Psoas muscle (tissue), 8 donors: ENCODE data around the gene TSPOAP1. TPM values are rescaled to one million over a fixed set of nuclear protein-coding genes. Genes with fewer than 3 reads are reported as not detected.

ENCODE experiments used
- ATAC-seq, 4 donors: fragments of 200-7000 bp; cut with Tn5 transposase; one replicate each; pipeline ENCODE4 v1.9.1; 2020; ENCODE audit warnings: moderate library complexity in 3 of 4, mild to moderate bottlenecking in 2 of 4
- DNase-seq, 2 donors: peaks; one replicate each; pipeline ENCODE4 v3.0.0-alpha.2; 2020
- H3K27ac ChIP-seq: fragments of 200-600 bp; one replicate; pipeline ENCODE4 v1.8.0; 2022
- H3K27me3 ChIP-seq, 3 donors: fragments of 200-600 bp in 1 of 3; one replicate each; pipeline versions ENCODE4 v1.6.1 to v1.8.0; 2013 to 2022; ENCODE audit warnings: low read length in 2 of 3, mild to moderate bottlenecking in 2 of 3, moderate library complexity in 1 of 3; ENCODE audit not compliant: insufficient read depth in 3 of 3
- H3K36me3 ChIP-seq, 2 donors: fragments of 200-600 bp in 1 of 2; one replicate each; pipeline versions ENCODE4 v1.6.1 to v1.8.0; 2013 to 2022; ENCODE audit warnings: low read depth in 1 of 2, mild to moderate bottlenecking in 1 of 2, moderate library complexity in 1 of 2; ENCODE audit not compliant: insufficient read depth in 1 of 2
- H3K4me1 ChIP-seq: fragments of 200-600 bp; one replicate; pipeline ENCODE4 v1.8.0; 2022
- H3K4me3 ChIP-seq: fragments of 200-600 bp; one replicate; pipeline ENCODE4 v1.8.0; 2022; ENCODE audit warnings: mild to moderate bottlenecking
- H3K9me3 ChIP-seq: fragments of 200-600 bp; one replicate; pipeline ENCODE4 v1.8.0; 2022
- WGBS, 3 donors: extraction: QIAGEN DNeasy Blood & Tissue Kit; methylation state at CpG; one replicate each; pipeline versions ENCODE4 v1.1.6 to v1.1.7; 2013; 5-methylcytosine and 5-hydroxymethylcytosine counted together
- intact Hi-C, 2 donors: fragments of 100-400 bp; cut with DNase I; formaldehyde crosslinking; loops; one replicate each; pipeline versions ENCODE4 v1.11.0 to v1.14.2; 2022
- polyA plus RNA-seq, 3 donors: library from polyadenylated mRNA; stranded (reverse); fragments of 200-250 nt; gene quantifications; one replicate each; pipeline ENCODE4 v1.2.3, GENCODE V29; 2013
- total RNA-seq, 4 donors: library from RNA; stranded (reverse); fragmentation: NEBNext Ultra II Directional in 2 of 4; extraction: Animal tissue kit (Norgen Biotek cat#: 25700) in 2 of 4; gene quantifications; one replicate each; pipeline versions ENCODE4 v1.2.1 to v1.2.4, GENCODE V29; 2021 to 2023
- TF ChIP-seq, protein P1 (sequence below): fragments of 200-600 bp; IDR thresholded peaks from one replicate; pipeline ENCODE4 v1.8.0; 2022; ENCODE audit warnings: antibody characterized with exemption
- donor health status: healthy with polysubstance abuse.
- donor health status: DM: no; HTN: no; CAD: no; lungs with moderate emphysema.
- donor health status: Bipolar disorder and iron deficiency.
- donor health status: healthy.
- donor health status: DM: yes; HTN: yes; CAD: no.
- donor health status: DM: no; HTN: no; CAD: no.
- donor health status: DM: no; HTN: no; CAD: no.
- donor health status: DM: yes; HTN: yes; CAD: no.

The TSPOAP1 gene
- total and polyA plus RNA-seq, 7 donors, result 0.40 to 6.6 (median 2.3) TPM

DNA sequence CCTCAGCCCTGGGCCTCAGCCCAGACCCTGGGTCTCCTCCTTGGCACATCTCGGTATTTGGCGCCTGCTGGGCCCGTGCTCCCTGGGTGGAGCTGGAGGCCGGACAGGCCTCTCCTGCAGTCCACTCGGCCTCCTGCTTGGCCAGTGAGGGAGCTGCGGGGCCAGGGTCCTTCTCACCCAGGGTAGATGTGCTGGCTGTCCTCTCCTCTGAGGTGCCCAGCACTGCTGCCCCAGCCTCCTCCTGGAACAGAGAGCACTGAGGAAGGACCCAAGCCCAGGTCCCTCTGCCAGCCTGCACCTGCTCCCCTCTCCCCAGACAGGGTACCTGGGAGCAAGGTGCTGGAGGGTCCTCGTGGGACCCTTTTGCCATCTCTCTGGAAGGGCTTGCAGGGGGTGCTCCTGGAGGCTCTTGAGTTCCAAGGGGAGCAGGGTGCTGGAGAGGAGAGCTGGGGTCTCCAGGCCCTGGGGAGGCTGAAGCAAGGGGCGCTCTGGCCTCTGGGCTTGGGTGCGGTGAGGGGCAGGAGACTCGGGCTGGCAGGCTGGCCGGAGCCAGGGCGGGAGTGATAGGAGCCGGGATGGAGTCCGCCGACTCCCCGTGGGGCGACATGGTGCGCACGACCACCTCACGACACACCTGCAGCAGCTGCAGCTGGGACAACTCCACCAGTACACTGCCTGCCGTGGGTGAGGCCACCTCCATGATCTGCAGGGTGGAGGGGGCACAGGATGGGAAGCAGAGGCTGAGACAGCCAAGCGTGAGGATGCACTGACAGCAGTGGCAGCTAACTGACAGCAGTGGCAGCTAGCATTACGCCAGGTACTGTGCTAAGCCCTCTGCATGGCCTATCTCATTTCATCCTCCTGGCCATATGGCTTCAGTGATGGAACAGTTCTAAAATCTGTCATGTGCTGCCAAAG, 17.8 kb downstream of the TSPOAP1 start:
- no peaks in the 10 kb centered on the region for H3K9me3 ChIP-seq
- no peaks in the 10 kb centered on the region for H3K36me3 ChIP-seq
- no peak overlapping the region for H3K27ac ChIP-seq
- 86 to 93% (median 90%) methylated on average over 23 of the region's 23 CpGs for WGBS, 3 donors
- intact Hi-C loops, result no loop called here
- no peak for ATAC-seq
- no peaks in the 10 kb centered on the region for H3K27me3 ChIP-seq
- TF ChIP-seq, protein P1, sequence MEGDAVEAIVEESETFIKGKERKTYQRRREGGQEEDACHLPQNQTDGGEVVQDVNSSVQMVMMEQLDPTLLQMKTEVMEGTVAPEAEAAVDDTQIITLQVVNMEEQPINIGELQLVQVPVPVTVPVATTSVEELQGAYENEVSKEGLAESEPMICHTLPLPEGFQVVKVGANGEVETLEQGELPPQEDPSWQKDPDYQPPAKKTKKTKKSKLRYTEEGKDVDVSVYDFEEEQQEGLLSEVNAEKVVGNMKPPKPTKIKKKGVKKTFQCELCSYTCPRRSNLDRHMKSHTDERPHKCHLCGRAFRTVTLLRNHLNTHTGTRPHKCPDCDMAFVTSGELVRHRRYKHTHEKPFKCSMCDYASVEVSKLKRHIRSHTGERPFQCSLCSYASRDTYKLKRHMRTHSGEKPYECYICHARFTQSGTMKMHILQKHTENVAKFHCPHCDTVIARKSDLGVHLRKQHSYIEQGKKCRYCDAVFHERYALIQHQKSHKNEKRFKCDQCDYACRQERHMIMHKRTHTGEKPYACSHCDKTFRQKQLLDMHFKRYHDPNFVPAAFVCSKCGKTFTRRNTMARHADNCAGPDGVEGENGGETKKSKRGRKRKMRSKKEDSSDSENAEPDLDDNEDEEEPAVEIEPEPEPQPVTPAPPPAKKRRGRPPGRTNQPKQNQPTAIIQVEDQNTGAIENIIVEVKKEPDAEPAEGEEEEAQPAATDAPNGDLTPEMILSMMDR, result no peak
- H3K4me1 ChIP-seq, result no peaks in the 10 kb centered on the region
- H3K4me3 ChIP-seq, result no peak overlapping the region
- no peak for DNase-seq

DNA sequence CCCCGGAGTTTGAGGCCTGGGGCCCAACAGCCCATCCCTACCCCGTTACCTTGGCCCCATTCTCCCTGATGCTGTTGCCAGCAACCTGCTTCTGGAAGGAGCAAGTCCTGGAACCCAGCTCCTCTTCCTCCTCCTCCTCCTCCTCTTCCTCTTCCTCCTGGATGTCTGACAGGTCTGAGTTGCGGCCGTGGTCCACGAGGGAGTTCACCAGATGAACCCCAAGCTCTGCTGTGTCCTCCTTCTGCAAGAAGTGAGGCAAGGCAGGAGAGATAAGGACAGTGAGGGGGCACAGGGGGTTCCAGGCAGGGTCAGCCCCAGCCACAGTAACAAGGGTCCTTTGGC, 18.7 kb downstream of the TSPOAP1 start:
- 73 to 89% (median 85%) methylated on average over 5 of the region's 5 CpGs for WGBS, 3 donors
- no peak overlapping the region for H3K4me3 ChIP-seq
- no peaks in the 10 kb centered on the region for H3K36me3 ChIP-seq
- TF ChIP-seq, protein P1, result no peak
- ATAC-seq (no peak), DNase-seq (no peak)
- H3K9me3 ChIP-seq, result no peaks in the 10 kb centered on the region
- intact Hi-C loops, result loop anchor here in 1 of 2 donors (10.0 kb wide), 1 partner anchor 105 kb away; the partner anchor contains the start of gene RNF43
- H3K4me1 ChIP-seq, result no peaks in the 10 kb centered on the region
- no peaks in the 10 kb centered on the region for H3K27me3 ChIP-seq
- no peak overlapping the region for H3K27ac ChIP-seq

DNA sequence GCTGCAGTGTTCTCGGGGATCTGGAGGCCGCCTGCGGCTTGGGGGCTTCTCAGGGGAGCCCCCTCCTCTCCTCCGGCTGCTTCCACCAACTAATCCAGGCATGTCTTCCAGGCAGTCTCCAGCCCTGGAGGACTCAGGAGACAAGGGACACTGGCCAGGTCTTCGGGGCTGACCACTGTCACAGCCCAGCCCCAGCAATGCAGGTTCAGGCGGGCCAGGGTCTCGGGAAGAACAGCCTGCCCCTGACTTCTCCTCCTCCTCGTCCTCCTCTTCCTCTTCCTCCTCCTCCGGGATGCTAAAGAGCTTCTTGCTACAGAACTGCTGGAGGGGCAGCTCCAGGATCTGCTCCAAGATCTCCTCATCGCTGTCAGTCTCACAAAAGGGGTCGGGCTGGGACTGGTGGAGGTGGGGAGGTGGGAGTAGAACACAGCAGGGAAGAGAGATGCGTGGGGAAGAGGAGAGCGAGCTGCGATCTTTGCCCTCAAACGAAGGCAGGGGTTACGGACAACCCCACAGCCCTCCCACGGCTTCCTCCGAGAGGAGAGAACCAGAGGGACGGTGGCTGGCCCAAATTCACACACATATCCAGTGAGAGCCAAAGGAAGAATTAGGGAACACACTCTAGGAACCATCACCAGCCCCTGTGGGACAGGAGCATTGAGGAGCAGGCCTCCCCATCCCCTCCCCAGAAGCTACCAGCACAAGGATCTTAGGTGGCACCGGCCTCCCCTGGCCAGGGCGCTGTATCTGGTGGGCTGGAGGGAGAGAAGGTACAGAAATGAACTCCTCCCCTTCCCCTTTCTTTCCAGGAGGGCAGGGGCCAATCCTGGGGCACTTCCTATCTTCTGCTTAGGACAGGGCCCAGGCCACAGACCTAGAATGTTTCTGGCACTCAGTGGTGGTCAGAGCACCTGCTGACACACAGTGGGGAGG, 19.3 kb downstream of the TSPOAP1 start:
- no peak overlapping the region for H3K27ac ChIP-seq
- no peak for ATAC-seq
- H3K27me3 ChIP-seq, result no peaks in the 10 kb centered on the region
- H3K4me1 ChIP-seq, result no peaks in the 10 kb centered on the region
- intact Hi-C loops, result loop anchor here in 1 of 2 donors (10.0 kb wide), 1 partner anchor 106 kb away; the partner anchor contains the start of gene RNF43
- DNase-seq, result no peak
- TF ChIP-seq, protein P1, result no peak
- H3K9me3 ChIP-seq, result no peaks in the 10 kb centered on the region
- H3K4me3 ChIP-seq, result no peak overlapping the region
- WGBS, 3 donors, result 84 to 86% (median 85%) methylated on average over 20 to 21 of the region's 21 CpGs
- no peaks in the 10 kb centered on the region for H3K36me3 ChIP-seq

DNA sequence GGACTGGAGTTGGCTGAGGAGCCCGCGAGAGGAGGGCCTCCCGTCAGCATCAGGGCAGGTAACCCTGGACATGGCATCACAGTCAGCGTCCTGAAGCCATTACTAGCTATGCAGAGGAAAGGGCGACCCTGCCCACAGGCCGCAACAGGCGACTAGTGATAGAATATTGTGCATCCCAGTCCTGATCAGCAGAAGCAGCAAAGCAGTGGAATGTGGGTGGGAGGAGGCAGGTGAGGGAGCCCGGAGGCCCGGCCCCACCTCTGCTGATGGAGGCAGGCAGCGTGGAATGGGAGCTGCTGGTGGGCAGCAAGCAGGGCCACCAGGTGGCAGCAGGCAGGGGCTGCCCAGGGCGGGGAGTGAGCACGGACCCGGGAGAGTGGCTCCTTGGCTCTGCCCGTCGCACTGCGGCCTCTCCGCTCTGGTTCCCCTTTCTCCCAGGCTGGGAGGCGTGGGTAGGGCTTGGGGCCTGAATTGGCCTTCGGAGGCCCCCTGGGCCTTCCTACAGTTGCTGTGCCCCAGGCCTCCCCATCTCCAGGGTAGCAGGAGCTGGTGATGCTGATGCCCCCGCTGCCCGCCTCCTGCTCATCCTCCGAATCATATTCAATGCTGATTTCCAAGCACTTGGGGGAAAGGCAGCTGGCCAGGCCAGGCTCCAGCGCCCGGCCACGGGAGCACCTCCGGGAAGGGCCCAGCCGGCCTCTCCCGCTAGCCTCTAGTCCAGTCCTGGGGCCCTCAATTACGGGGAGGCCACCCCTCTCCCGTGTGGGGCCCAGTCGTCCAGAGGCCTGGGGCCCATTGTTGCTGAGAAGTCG, 20.2 kb downstream of the TSPOAP1 start:
- Histone ChIP-seq H3K9me3 (no peaks in the 10 kb centered on the region), H3K4me3 (no peak overlapping the region), H3K27ac (no peak overlapping the region), H3K36me3 (no peaks in the 10 kb centered on the region), H3K27me3 (no peaks in the 10 kb centered on the region), H3K4me1 (no peaks in the 10 kb centered on the region)
- no peak for ATAC-seq
- DNase-seq, result no peak
- intact Hi-C loops, result loop anchor here in 1 of 2 donors (10.0 kb wide), 1 partner anchor 106 kb away; the partner anchor contains the start of gene RNF43
- WGBS, 3 donors, result 71 to 75% (median 72%) methylated on average over 26 to 32 of the region's 32 CpGs
- TF ChIP-seq, protein P1, result no peak
